LHCN-M2 (cell line): Measurements from ENCODE around the gene CTNNBL1. TPM values are rescaled to one million over a fixed set of nuclear protein-coding genes. Genes with fewer than 3 reads are reported as not detected.

ENCODE experiments used
- DNase-seq: peaks from one replicate; pipeline ENCODE4 v3.0.0-alpha.2; 2012; ENCODE audit warnings: low read depth
- total RNA-seq: library from RNA; depleted of rRNA; stranded (reverse); fragments of >200 nt; gene quantifications from 2 replicates; pipeline ENCODE4 v1.2.3, GENCODE V29; 2014

The CTNNBL1 gene
- total RNA-seq, 1 experiment from 2014 or later: 41.7 TPM

GRCh38 chr20:37898233-37899104 is 204.6 kb downstream of the CTNNBL1 start:
- no peak for DNase-seq

DNA sequence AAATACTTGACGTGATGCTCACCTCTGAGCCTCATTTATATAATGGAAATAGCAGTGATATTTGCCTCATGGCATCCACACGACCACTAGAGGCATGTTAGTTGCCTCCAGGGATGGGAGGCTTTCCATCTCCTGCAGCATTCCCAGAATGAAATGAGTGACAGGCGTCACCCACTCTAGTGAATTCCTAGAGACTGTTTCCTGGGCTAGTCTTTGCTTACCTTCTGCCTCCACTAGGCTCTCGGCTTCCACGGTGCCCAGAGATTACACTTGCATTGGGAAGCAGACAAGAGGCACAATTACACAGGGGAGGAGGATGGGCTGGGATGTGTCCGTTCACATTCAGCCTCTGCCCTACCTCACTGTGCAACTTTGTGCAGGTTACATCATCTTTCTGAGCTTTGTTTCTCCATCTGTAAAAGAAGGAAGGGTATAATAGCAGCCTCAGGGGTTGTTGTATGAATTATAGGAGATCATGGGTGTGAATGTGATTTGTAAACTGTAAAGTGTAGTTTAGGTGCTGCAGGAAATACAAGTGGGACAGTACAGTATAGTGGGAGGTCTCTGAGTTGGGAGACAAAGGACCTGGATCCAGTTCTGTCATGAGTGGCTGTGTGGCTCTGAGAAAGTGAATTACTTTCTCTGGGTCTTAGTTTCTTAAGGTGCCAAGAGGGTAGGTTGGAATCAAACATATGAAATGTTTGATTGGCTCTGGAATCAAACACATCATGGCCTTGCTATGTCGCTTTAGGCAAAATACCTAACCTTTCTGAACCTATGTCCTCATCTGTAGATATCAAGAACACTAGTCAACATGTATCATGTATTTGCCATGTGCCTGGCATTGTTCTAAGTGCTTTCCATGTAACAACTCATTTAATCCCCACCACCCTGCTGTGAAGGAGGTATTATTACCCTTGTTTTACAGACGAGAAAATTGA is 205.5 kb downstream of the CTNNBL1 start:
- no peak for DNase-seq

- no peak for DNase-seq
Measured at GRCh38 chr20:37901240-37901639, 207.4 kb downstream of the CTNNBL1 start.

DNA sequence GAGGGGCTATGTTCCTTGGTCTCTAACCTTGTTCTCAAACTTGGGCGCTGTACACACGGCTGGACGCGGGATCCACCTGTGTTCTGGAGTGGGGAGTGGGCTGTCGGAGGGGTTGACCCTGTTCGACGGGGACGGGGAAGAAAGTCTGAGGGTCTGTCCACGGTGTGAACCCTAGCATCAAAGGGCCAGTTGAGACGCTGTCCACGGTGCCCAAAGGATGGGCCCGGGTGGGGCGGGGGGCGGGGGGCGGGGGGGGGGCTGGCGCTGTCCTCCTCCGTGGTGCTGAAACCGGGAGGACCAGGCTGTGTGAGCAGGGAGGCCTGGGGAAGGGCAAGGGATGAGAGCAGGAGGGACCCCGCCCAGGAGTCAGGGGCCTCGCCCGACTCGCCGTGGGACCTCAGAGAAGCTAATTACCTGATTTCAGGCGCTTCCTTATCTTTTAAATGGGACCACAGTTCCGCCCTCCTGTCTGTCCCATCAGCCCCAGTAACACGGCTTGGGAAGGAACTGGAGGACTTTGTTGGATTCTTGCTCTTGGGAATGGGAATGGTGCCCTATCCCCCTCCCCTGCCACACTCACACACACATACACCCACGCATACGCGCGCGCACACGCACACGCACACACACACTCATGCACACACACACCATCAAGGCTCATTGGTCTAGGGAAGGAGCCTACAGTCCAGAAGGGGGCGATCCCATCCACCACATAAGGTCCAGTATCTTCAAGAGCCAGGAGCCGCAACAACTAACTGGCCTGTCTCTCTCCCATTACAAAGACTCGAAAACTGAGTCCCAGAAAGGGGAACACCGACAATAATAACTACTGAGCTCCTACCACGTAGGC is 208.0 kb downstream of the CTNNBL1 start:
- peak; percentile 84 for DNase-seq

DNA sequence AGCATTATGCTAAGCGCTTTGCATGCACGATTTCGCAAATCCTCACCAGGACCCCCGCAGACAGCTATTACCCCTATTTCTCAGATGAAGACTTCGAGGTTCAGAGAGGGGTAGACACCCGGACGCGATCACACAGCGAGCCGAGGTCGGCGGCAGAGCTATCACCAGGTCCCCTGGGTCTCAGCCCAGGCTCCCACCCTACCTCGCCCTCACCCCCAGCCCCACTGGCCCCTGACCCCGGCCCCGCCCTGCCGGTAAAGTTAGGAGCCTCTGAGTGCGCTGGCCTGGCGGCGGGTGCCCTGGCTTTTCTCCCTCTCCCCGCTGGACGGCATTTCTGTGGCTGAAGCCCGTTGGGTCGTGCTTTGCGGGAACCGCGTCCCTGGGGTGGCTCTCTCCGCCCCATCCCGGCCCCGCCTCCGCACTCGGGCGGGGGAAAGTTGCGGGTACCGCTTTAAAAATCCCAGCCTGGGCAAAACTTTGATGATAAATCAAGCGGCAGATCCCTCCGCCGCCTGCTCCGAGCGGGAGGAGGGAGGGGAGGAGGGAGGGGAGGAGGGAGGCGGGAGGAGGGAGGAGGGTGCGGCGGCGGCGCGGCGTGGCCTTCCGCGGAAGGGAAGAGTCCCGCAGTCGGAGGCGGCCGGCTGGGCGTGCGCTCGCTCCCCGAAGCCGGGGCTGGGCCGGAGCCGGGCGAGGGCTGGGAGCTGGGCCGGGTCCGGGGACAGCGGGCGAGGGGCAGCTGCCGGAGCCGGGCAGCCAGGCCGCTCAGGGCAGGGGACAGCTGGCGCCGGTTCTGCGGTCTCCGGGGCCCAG is 208.9 kb downstream of the CTNNBL1 start, which contains the start of gene VSTM2L:
Gene VSTM2L (plus strand): TSS at position 624 of the 810 bp plus-strand sequence. CDS start 224 bp downstream, outside the sequence.
- peak; percentile 75 for DNase-seq

DNA sequence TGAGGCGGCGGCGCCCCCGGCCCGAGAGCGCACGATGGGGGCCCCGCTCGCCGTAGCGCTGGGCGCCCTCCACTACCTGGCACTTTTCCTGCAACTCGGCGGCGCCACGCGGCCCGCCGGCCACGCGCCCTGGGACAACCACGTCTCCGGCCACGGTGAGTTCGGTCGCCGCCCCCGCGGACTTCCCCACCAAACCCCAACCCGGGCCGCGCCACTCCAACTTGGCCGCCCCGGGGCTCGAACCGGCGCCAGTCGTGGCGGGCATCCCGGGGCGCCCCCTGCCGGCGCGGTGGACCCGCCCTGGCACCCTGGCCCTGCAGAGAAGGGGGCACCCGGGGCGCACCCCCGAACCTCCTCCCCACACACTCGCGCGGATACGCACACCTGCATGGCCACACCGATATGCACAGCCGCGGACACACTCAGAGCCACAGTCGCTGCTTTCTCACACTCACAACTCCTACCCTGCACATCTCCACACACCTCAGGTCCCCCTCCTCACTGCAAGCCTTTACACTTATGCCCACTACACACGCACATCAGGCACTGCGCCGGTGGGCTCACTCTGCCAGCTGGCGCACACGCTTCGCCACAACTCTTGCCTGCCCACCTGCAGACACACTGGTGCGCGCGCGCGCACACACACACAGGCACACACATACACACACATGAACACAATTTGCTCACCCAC is 209.6 kb downstream of the CTNNBL1 start:
- no peak for DNase-seq

DNA sequence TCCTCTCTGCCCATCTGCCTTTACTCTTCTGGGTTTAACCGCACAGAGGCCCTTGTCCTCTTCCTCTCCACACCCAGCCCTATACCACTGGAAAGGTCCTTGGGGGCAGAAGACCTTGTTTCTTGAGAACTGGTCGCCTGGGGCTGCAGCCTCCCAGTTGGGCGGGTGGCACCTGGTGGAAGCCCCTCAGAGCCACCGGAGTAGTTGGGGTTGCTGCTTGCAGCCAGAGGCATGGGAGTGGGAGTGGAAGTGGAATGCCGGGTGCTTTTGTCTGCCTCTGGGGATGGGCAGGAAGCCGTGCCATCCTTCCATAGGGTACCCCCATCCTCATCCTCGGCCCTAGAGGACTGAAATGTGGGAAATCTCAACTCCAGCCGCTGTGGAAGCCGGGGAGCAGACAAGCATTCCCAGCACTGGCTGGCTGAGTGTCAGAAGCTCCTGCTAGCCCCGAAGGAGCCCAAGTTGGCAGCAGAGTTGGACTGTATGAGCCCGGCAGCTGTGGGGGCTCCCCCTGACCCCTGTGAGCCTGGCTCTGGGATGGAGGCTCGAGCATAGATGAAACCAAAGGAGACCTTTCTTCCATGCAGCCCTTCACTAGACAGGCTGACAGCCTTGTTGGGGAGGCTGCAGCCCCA is 210.3 kb downstream of the CTNNBL1 start:
- no peak for DNase-seq

DNA sequence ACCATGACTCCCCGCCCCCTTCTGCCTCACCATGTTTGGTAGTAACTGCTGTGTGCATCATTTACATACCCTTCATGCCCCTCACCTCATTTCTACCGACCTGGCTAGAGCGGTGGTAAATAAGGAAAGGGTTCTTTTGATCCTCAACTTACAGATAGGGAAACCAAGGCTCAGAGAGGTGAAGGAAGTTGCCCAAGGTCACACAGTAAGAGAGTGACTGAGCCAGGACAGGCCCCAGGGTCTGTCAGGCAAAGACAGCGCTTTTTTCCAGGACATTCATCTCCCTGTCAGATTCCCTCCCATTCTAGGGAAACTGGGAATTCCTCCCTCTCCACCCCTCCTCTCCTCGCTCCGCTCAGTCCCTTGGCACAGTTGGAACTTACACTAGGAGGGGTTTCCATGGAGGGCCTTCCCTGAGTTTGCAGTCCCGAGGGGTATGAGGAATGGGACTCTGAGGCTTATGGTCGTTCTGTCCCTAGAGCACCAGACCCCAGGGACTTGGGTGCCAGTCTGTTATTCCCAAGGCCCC is 211.1 kb downstream of the CTNNBL1 start:
- DNase-seq: no peak

- no peak for DNase-seq
Measured at GRCh38 chr20:37905671-37906613, 212.1 kb downstream of the CTNNBL1 start.

GRCh38 chr20:37907330-37907676 is 213.5 kb downstream of the CTNNBL1 start:
- no peak for DNase-seq

DNA sequence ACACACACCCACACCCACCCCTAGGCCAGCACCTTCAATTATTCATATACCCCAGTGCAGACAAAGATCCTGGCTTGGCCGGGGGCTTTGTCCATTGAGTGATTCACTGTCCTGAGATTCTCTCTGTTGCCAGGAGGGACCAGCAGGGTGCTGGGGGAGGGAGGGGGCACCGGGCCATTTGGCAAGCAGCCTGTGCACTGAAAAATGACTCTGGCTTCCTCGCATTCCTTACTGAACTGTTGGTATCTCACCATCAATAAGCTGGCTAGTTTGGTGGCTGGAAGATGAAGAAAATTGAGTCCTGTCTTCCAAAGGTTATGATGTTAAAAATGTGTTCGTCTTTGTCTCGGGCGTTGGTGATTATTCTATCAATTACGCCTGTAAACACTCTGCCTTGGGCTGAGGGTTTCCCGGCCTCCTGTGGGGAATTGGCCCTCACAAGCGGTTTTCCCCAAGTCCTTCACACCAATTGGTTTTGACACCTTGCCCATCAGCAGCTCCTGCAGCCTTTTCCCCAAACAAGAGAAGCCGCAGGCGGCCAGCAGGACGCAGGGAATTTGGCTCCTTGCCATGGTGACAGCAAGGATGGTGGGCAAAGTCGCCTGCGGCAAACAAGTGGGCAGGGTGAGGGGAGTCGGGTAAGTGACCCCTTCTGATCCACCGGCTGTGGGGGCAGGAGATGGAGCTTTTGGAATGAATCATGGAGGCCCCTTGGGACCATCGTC is 214.0 kb downstream of the CTNNBL1 start:
- DNase-seq: peak; percentile 81

- no peak for DNase-seq
Measured at GRCh38 chr20:37911261-37911660, 217.4 kb downstream of the CTNNBL1 start.

DNA sequence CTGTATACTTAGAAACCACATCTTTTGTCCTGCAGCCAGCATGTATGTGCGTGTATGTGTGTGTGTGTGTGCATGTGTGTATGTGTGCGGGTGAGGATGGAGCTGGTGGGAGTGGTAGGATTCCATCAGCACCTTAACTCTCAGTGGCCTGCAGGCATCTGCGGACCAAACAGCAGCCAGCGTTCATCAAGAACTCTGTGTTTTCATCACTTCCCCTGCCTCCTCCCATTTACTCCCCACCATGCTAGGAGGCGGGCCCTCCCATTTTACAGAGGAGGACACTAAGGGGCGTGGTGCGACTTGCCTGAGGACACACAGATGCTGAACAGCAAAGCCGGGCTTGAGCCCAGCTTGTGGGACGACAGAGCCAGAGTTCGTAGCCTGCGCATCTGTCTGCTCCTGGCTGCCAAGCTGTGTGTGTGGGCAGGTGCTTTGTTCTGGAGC is 218.0 kb downstream of the CTNNBL1 start:
- DNase-seq: no peak

DNA sequence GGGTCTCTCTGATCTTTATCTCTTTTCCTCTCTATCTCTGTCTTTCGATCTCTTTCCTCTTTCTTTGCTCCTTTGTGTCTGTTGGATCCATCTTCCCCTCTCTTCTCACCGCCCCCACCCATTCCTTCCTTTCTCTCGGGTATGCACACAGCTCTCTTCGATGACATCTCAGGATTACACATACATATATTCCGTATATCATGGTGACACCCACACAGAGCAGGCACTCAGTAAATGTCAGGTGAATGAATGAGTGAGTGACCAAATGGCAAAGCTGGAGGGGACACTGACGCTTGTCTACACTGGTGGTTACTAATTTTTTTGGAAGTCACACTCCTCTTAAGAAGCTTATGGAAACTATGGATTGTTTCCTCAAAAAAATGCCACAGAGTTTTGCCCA is 219.0 kb downstream of the CTNNBL1 start:
- no peak for DNase-seq

GRCh38 chr20:37913567-37914366 is 219.9 kb downstream of the CTNNBL1 start:
- no peak for DNase-seq

- no peak for DNase-seq
Measured at GRCh38 chr20:37914367-37914671, 220.5 kb downstream of the CTNNBL1 start.
